Panc1 (cell line): ENCODE measurements around the gene DNM1L. TPM values are rescaled to one million over a fixed set of nuclear protein-coding genes. Genes with fewer than 3 reads are reported as not detected.

Experiments used
- ATAC-seq: fragments of 200-7000 bp; cut with Tn5 transposase; 2 replicates; pipeline ENCODE4 v1.9.1; 2020; ENCODE audit warnings: mild to moderate bottlenecking, moderate library complexity
- BruUV-seq: library from RNA; stranded (reverse); fragments of 400-500 nt; replicated peaks from 2 replicates; lab custom pipeline; 2021; lab: Mats Ljungman, UMichigan
- CTCF ChIA-PET: fragments of 300-600 bp; sonication (Branson Sonifier 250); formaldehyde crosslinking; loops from one replicate; lab custom pipeline; 2022; ENCODE audit warnings: antibody characterized with exemption; lab: Charles Lee
- POLR2A ChIA-PET: fragments of 300-600 bp; sonication (Branson Sonifier 250); formaldehyde crosslinking; loops from one replicate; lab custom pipeline; 2022; ENCODE audit warnings: antibody characterized with exemption; lab: Charles Lee
- DNase-seq: peaks from one replicate; pipeline ENCODE4 v3.0.0-alpha.2; 2010; ENCODE audit warnings: low read depth, low spot score
- H3K27ac ChIP-seq: 2 replicates; pipeline ENCODE4 v1.5.1; 2011; ENCODE audit warnings: mild to moderate bottlenecking, low read length, inconsistent platforms
- H3K27me3 ChIP-seq: fragments of 200-500 bp; sonication (Bioruptor generic); 2 replicates; pipeline ENCODE4 v1.6.0; 2014; ENCODE audit warnings: low read length, inconsistent platforms; ENCODE audit not compliant: control insufficient read depth, insufficient read depth
- H3K36me3 ChIP-seq: fragments of 200-500 bp; sonication (Bioruptor generic); 2 replicates; pipeline ENCODE4 v1.5.1; 2014; ENCODE audit warnings: inconsistent platforms, mild to moderate bottlenecking, low read length, moderate library complexity; ENCODE audit not compliant: control insufficient read depth, insufficient read depth
- H3K4me1 ChIP-seq: 2 replicates; pipeline ENCODE4 v1.5.1; 2011; ENCODE audit warnings: inconsistent platforms, mild to moderate bottlenecking, low read length, moderate library complexity; ENCODE audit not compliant: control insufficient read depth, insufficient read depth
- H3K4me3 ChIP-seq, 2 experiments: 2 replicates each; pipeline ENCODE4 v1.5.1; 2011 to 2012; ENCODE audit warnings: low read depth in 2 of 2, low read length in 2 of 2, mild to moderate bottlenecking in 2 of 2, inconsistent platforms in 1 of 2, moderate library complexity in 1 of 2
- H3K9me3 ChIP-seq: fragments of 200-500 bp; sonication (Bioruptor generic); 2 replicates; pipeline ENCODE4 v1.5.1; 2014; ENCODE audit warnings: low read depth, mild to moderate bottlenecking, inconsistent platforms, low read length, moderate library complexity; ENCODE audit not compliant: control insufficient read depth, insufficient read depth
- POLR2AphosphoS5 ChIP-seq: IDR thresholded peaks from 2 replicates; pipeline ENCODE4 v1.6.1; 2012; ENCODE audit warnings: mild to moderate bottlenecking, low read depth, low read length, moderate library complexity
- SIN3A ChIP-seq: IDR thresholded peaks from 2 replicates; pipeline ENCODE4 v1.6.1; 2012; ENCODE audit warnings: low read depth, mild to moderate bottlenecking, low read length, moderate library complexity, borderline replicate concordance; ENCODE audit not compliant: insufficient read depth
- TCF7L2 ChIP-seq: IDR thresholded peaks from 2 replicates; pipeline ENCODE4 v1.6.1; 2011; ENCODE audit warnings: mild to moderate bottlenecking, low read depth, low read length, inconsistent platforms
- in situ Hi-C: cut with HindIII; loops from 2 replicates; pipeline ENCODE4 v1.10.0; 2016; ENCODE audit warnings: low sequenced_read_pairs, low pct_unique_long_range_greater_than_20kb
- intact Hi-C: fragments of 100-400 bp; cut with micrococcal nuclease; formaldehyde crosslinking; loops from one replicate; pipeline ENCODE4 v1.10.0; 2022; ENCODE audit not compliant: unreplicated experiment
- total RNA-seq: library from RNA; stranded (reverse); gene quantifications from one replicate; pipeline ENCODE4 v1.2.1, GENCODE V29; 2021; ENCODE audit not compliant: unreplicated experiment
- TF ChIP-seq, protein P1 (sequence below): fragments of 450-650 bp; IDR thresholded peaks from 2 replicates; pipeline ENCODE4 v1.5.1; 2017; ENCODE audit warnings: mild to moderate bottlenecking
- TF ChIP-seq, protein P2 (sequence below), 2 experiments: IDR thresholded peaks; 2 replicates each; pipeline ENCODE4 v1.6.1; 2011 to 2012; ENCODE audit warnings: low read depth in 2 of 2, control low read depth in 1 of 2, low read length in 1 of 2, mild to moderate bottlenecking in 1 of 2, moderate library complexity in 1 of 2; ENCODE audit not compliant: insufficient read depth in 1 of 2

Gene DNM1L
- total RNA-seq, 1 experiment from 2014 or later: 91.8 TPM

DNA sequence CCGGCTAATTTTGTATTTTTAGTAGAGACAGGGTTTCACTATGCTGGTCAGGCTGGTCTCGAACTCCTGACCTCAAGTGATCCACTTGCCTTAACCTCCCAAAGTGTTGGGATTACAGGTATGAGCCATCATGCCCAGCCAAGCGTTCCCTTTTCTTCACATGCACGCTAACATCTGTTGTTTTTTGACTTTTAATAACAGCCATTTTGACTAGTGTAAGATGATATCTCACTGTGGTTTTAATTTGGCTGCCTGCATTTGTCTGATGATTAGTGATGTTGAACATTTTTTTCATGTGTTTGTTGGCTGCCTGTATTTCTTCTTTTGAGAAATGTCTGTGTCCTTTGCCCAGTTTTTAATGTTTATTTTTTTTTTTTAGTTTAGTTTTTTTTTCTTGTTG is 86.8 kb downstream of the DNM1L start:
- Histone ChIP-seq H3K9me3 (no peaks in the 10 kb centered on the region), H3K4me3 (no peak overlapping the region), H3K4me1 (no peaks in the 10 kb centered on the region), H3K36me3 (no peaks in the 10 kb centered on the region), H3K27ac (no peak overlapping the region), H3K27me3 (peaks cover 10% of the 10 kb centered on the region; the same call in 1 of the 2 replicates)
- in situ Hi-C loops: no loop called here
- no peak for ATAC-seq
- TF ChIP-seq, protein P1, sequence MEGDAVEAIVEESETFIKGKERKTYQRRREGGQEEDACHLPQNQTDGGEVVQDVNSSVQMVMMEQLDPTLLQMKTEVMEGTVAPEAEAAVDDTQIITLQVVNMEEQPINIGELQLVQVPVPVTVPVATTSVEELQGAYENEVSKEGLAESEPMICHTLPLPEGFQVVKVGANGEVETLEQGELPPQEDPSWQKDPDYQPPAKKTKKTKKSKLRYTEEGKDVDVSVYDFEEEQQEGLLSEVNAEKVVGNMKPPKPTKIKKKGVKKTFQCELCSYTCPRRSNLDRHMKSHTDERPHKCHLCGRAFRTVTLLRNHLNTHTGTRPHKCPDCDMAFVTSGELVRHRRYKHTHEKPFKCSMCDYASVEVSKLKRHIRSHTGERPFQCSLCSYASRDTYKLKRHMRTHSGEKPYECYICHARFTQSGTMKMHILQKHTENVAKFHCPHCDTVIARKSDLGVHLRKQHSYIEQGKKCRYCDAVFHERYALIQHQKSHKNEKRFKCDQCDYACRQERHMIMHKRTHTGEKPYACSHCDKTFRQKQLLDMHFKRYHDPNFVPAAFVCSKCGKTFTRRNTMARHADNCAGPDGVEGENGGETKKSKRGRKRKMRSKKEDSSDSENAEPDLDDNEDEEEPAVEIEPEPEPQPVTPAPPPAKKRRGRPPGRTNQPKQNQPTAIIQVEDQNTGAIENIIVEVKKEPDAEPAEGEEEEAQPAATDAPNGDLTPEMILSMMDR: no peak
- TF ChIP-seq SIN3A (no peak), TCF7L2 (no peak), POLR2AphosphoS5 (no peak)
- TF ChIP-seq, protein P2, sequence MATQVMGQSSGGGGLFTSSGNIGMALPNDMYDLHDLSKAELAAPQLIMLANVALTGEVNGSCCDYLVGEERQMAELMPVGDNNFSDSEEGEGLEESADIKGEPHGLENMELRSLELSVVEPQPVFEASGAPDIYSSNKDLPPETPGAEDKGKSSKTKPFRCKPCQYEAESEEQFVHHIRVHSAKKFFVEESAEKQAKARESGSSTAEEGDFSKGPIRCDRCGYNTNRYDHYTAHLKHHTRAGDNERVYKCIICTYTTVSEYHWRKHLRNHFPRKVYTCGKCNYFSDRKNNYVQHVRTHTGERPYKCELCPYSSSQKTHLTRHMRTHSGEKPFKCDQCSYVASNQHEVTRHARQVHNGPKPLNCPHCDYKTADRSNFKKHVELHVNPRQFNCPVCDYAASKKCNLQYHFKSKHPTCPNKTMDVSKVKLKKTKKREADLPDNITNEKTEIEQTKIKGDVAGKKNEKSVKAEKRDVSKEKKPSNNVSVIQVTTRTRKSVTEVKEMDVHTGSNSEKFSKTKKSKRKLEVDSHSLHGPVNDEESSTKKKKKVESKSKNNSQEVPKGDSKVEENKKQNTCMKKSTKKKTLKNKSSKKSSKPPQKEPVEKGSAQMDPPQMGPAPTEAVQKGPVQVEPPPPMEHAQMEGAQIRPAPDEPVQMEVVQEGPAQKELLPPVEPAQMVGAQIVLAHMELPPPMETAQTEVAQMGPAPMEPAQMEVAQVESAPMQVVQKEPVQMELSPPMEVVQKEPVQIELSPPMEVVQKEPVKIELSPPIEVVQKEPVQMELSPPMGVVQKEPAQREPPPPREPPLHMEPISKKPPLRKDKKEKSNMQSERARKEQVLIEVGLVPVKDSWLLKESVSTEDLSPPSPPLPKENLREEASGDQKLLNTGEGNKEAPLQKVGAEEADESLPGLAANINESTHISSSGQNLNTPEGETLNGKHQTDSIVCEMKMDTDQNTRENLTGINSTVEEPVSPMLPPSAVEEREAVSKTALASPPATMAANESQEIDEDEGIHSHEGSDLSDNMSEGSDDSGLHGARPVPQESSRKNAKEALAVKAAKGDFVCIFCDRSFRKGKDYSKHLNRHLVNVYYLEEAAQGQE (IDR thresholded peaks at IDR 0.05; ENCODE audit: insufficient read depth in 1 of 2, low read depth in 2 of 2, low read length in 1 of 2): no peak
- ChIA-PET CTCF (no interaction called here), POLR2A (no interaction called here)
- no peak for DNase-seq
- intact Hi-C loops: no loop called here
- BruUV-seq: no TSS peak

DNA sequence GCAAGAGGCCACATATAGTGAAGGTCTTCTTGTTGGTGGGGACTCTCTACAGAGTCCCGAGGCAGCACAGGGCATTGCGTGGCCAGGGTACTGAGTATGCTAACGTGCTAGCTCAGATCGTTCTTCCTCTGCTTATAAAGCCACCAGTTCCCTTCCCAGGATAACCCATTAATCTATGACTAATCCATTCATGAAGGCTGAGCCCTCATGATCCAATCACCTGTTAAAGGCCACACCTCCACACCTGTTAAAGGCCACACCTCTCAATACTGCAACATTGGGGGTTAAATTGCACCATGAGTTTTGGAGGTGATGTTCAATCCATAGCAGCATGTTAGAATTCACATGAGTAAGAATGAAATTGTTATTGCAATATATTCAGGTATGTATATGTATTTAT is 89.4 kb downstream of the DNM1L start:
- in situ Hi-C loops (no loop called here), intact Hi-C loops (no loop called here)
- H3K27ac ChIP-seq: no peak overlapping the region
- ChIA-PET CTCF (no interaction called here), POLR2A (no interaction called here)
- H3K9me3 ChIP-seq: no peaks in the 10 kb centered on the region
- peaks cover 9% of the 10 kb centered on the region; the same call in 1 of the 2 replicates for H3K27me3 ChIP-seq
- H3K4me1 ChIP-seq: no peaks in the 10 kb centered on the region
- ATAC-seq: no peak
- H3K36me3 ChIP-seq: no peaks in the 10 kb centered on the region
- BruUV-seq: no TSS peak
- no peak overlapping the region for H3K4me3 ChIP-seq
- no peak for TF ChIP-seq TCF7L2
- TF ChIP-seq POLR2AphosphoS5: no peak
- no peak for TF ChIP-seq SIN3A
- TF ChIP-seq, protein P2 (IDR thresholded peaks at IDR 0.05; ENCODE audit: insufficient read depth in 1 of 2, low read depth in 2 of 2, low read length in 1 of 2): no peak
- TF ChIP-seq, protein P1: no peak
- no peak for DNase-seq
